HG02852 (cell line): ENCODE measurements around the gene GFY.

ENCODE experiments used
- ATAC-seq: cut with Tn5 transposase; IDR thresholded peaks from one replicate; pipeline ENCODE4 v1.9.1; 2021; ENCODE audit warnings: mild to moderate bottlenecking, moderate library complexity; ENCODE audit not compliant: unreplicated experiment

Gene GFY

DNA sequence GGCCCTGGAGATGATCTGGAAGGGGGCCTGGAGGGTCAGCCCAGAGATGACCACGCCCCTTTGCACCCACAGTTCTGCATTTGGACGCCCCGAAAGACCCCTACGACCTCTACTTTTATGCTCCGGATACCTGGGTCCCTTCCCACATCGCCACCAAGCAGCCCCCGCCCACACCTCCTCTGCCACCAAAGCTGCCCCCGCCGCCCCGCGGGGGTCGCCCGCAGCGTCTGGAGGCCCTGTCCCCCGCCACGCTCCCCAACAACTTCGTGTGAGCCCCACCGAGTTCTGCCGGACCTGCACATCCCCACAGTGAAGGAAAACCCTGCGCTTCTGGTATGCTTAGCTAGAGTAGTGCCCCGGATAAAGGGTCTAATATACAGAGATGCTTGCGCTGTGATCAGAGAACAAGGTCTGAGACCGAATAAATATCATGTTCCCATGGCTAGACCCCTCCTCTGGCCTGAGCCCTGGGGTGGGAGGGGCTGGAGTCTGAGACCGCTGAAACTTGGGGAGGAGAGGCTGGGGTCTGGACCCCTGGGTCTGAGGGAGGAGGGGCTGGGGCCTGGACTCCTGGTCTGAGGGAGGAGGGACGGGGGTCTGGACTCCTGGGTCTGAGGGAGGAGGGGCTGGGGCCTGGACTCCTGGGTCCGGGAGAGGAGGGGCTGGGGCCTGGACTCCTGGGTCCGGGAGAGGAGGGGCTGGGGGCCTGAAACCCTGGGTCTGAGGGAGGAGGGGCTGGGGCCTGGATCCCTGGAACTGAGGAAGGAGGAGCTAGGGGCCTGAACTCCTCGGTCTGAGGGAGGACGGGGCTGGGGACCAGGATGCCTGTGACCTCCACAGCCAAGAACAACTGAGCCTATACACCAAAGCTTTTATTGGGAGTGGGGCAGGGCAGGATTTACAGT, 3.6 kb downstream of the GFY start:
- ATAC-seq, result no peak

DNA sequence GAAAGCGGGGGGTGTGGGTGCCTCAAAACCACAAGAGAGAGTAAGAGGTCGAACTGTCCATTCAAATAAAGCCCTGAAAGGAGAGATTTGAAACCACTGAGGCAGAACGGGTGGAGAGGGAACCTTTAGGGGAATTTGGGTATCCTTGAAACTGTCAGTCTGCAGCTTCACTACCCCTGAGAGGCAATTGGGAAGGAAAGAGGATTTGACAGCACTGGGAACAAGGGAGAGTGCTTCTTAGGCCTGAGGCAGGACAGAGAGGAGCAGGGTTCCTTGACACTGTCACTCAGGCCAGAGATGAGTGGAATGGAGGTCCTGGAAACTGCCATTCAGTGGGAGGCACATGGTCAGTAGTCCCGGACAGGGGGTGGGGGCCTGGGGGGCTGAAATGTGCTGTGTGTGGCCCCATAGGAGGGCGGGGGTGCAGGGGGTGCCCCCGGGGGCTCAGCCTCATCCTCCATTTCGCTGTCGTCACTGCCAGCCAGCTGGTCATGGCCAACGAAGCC, 5.0 kb downstream of the GFY start:
- ATAC-seq, result no peak

DNA sequence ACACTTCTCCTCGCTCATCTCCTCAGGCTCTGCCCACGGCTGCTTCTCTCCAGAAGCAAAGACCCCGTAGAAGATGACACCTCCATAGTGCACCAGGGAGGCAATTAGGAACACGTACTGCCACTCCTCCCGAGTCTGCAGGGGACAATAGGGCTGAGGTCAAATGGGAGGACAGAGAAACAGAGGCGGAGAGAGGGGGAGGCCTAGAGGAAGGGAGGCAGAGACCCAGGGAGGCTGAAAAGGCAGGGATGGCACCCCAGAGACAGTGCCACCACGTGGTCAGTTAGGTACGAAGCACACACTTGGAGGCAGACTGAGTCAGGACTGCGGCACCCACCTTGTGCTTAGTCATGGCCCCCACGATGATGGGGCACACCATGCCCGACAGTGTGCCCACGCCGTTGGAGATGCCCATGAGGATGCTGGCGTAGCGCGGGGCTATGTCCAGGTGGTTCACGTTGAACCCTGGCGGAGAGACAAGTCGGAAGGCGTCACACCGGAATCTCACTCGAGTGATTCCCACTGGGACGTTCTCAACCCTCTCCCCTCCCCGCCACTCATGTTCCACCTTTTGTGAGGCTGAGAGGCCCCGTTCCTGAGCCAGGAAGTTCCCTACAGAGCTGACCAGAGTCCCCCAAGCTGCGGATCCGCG, 5.6 kb downstream of the GFY start:
- no peak for ATAC-seq

DNA sequence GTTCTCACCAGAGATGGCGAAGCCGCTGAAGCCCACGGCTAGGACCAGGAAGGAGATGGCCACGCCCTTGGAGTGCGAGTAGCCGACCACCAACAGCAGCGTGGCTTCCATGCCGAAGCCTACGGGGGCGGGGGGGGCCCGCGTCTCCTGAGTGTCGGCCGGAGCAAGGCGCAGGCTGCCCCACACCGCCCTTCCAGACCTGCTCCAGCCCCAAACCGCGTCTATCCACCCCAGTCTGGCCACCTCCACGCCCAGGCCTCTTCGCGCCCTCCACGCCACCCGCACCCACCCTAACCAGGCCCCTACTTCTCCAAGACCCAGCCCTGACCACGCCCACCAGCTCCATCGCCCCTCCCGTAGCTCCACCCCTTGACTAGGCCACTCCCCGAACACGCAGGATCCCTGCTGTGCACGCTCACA, 6.2 kb downstream of the GFY start:
- no peak for ATAC-seq

DNA sequence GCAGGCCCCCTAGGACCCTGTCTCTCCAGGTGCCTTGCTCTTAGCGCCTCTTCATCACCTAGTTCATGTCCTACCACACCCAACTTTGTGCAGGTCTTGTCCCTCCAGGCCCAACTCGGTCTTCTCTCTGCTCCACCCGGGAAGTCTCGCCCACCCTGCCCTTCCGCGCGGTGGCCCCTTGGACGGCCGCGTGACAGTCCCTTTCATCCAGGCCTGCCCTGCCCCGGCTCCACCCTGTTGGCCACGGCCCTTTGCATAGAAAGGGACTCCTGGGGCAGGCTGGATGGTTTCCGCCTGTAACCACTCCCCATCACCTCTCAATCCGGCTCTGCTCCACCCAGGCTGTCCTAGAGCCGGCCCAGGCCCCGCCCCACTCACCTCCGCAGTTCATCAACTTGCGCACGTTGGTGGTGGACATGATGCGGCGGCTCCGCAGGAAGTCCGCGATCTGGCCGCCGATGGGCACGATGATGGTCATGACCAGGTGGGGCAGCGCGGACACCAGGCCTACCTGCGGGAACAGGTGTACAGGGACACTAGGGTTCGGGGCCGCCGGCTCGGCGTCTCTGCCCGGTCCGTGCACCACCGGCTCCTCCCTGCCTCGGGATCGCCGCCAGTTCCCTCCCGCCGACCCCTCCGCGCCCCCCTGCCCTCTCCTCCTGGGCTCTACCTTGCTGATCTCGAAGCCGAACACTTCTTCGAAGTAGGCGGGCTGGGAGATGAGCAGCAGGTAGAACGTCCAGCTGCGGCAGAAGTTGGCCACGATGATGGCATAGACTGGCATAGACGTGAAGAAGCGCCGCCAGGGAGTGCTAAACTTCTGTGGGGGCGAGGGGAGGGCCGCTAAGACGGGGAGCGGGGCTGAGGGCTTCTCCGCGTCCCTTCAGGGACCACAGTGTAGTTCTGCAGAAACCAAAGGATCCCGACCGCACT, 7.2 kb downstream of the GFY start:
- no peak for ATAC-seq

DNA sequence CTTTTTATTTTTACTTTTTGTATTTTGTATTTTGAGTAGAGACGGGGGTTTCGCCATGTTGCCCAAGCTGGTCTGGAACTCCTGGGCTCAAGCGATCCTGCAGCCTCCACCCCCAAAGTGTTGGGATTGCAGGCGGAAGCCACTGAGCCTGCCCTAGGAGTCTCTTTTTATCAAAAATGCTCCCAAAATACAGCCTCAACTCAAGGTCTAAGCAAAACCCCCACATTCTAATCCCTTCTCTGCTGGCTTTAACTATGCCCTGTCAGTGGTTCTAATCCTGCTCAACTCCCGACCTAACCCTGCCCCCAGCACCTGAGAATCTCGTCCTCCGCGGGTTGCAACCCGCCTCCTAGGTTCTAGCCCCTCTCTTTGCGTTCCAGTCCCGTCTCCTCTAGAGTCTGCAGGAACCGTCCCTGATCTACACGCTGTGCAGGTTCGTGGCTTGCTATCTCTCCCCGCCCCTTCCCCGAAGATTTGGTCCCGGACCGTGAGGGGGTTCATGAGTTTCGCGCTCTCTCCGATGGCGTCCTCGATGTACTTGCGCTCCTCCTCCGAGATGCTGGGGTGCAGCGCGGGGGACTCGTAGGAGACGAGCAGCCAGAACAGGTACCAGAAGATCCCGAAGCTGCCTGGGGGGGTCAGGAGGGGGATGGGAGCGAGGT, 8.2 kb downstream of the GFY start:
- no peak for ATAC-seq

DNA sequence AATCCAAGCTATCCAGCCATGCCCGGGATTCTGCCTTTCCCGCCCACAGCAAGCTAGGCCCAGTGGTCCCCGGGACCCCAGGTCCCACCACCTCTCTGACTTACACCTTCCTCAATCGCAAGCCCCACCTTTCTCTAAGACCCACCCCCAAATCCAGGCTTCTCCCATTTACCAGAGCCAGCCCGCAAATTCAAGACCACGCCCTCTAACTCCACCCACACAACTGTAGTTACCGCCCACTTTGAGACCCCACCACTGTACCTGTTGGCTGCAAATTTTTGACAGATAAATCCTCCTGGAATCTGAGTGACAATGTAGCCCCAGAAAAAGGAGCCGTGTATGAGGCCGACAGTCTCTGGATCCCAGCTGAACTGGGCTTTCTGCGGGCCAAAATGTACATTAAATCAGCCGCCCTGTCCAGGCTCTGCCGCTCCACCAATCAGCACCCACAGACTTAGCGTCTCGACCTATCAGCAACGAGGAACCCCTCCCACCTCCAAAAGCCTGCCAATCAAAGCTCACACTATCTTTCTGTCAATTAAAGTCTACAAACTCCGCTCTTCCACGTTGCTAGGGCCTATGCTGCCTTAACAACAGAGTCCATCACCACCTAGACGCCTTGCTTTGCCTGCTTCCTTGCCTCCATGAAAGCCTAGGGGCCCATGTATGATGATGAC, 9.9 kb downstream of the GFY start:
- no peak for ATAC-seq

DNA sequence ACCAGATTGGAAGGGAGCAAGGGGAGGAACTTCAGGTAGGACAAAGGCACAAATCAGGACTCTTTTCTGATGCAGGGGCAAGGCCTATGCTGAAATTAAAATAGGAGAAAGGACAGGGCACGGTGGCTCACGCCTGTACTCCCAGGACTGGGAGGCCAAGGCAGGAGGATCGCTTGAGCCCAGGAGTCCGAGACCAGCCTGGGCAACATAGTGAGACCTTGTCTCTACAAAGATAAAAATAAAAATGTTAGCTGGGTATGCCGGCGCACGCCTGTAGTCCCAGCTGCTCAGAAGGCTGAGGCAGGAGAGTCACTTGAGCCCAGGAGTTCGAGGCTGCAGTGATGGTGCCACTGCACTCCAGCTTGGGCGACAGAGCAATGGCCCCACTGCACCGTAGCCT, 10.5 kb downstream of the GFY start:
- no peak for ATAC-seq

DNA sequence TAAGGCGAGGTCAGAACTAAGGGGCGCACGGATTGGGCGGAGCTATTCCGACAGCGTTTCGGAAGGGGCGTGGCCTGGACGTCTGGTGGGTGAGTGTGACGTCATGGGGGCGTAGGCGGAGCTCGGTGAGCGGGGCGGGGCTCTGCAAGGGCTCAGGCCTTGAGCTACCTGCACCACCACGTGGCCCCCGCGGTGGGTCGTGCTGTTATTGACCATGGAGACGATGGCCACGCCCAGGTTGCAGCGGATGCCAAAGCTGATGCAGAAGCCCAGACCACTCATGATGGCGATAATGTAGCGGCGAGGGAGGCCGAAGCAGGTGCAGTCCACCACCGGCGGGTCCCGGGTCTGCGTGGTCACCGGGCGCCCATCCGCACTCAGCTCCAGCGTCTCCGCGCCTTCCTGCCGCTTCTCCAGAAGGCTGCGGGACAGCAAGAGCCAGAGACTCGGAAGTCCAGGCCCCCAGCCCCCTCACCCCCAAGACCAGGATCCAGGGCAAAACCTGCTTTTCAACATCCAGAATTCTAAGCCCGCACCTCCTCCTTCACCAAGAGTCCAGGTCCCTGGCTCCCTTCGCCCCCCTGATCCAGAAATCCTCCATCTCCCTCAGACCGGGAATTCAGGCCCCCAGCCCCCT, 11.3 kb downstream of the GFY start:
- no peak for ATAC-seq

DNA sequence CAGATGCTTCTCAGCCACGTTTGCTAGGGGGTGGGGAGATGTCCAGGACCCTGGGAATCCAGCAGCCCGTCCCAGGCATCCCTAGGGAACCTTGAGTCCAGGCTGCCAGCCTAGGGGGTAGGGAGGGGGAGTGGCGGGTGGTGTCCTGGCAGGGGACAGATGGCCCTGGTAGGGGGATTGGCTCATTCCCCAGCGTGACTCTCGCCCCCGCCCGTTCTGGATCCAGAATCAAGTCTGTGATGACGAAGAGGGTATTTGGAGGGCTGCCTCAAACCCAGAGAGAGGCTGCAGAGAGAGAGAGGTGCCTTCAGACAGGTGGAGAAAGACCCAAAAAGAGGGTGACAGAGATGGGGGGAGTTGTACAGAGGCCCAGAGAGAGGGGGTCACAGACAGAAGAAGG, 12.0 kb downstream of the GFY start:
- ATAC-seq, result no peak

DNA sequence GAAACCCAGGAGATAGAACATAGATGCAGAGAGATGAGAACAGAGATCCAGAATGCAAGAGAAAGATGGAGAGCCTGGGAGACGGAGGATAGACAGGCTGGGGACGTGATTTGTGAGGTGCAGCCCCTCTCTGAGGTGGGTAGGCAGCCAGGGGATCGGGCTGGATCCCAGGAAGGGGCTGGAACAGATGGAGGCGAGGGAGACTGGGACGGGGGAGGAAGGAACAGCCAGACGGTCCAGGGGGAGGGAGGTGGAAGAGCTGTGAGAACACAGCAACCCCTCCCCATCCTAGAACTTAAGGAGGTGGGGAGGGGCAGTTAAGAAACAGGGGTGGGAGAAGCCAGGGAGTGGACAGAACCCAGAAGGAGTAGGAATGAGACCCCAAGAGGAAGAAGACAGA, 13.1 kb downstream of the GFY start:
- ATAC-seq, result no peak

DNA sequence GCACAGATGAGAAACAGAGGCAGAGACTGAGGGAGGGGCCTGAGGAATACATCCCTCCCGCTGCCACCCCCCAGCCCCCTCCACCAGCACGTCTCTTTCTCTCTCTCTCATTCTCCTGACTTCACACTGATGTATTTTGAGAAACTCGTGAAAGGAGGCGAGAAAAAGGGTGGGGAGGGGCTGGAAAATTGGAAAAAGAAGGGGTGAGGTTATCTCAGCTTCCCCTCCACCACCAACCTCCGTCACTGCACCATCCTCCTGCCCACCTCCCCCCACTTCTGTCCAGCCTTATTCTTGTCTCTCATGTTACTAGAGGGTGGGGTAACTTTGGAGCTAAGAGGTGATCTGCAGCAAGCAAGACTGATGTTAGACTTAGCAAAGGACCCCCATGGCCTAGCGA, 14.6 kb downstream of the GFY start:
- no peak for ATAC-seq

DNA sequence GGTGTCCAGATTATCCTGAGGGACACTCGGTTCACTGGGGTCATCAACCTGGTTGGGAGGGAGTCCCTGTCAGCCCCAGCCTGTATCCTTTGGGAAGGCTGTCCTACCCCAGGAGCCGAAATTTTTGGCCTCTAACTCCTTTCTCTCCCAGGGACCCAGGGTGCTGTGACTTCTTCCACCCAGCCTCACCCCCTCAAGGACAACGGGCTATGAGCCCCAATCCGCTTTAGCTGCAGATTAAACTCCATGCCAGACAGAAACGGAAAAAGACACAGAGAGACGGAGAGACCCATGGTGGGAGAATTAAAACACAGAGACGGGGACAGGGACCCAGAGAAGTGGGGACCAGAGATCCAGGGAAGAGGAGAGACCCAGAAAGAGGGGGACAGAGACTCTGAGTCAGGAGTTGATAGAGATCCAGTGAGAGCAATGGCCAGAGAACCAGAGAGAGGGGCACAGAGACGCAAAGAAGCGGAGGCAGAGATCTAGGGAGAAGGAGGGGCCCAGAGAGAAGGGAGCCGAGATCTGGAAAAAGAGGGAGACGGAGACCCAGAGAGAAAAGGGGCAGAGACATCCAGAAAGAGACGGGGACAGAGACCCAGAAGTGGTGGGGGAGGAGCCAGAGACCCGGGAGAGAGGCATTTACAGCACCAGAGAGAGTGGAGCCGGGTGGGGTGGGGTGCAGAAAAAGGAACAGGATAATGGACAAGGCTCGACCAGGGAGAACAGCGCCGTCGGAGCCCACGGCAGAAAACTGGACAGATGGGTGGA, 15.4 kb downstream of the GFY start:
- no peak for ATAC-seq

DNA sequence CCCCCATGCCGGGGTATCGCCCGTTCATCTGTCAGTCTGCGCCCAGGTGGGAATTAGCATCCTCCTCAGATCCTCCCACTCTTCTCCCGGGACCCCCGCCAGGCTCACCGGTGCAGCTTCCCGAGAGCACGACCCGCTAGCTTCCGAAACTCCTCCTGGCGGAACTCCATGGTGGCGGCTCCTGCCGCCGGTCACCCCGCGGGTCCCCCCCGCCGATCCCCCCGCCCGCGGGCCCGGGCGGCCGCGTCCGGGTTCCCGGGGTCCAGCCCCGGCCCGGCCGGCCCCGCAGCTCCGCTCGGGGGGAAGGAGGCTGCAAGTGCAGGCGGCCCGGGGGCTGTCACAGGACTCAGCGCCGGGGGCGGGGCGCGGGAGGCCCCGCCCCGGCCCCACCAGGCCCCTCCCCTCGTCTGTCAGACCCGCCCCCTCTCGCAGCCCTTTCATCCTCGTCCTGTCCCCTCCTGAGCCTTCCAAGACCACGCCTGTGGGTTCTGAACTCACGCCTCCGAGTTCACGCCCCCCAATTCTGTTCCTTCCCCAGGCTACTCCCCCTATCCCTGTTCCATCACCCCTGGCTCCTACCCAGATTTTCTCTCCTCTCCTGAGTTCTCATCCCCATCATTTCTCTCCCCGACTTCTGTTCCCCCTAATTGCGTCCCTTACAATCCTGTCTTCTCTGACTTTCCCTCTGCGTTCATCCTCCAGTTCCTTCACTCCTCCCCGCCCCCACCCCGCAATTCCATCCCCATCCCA, 16.2 kb downstream of the GFY start, which contains the start of gene SLC17A7:
Gene SLC17A7, minus strand, starts transcription at position 318 of the 750 bp plus-strand sequence. Its CDS starts 148 bp downstream, at position 170.
- no peak for ATAC-seq

DNA sequence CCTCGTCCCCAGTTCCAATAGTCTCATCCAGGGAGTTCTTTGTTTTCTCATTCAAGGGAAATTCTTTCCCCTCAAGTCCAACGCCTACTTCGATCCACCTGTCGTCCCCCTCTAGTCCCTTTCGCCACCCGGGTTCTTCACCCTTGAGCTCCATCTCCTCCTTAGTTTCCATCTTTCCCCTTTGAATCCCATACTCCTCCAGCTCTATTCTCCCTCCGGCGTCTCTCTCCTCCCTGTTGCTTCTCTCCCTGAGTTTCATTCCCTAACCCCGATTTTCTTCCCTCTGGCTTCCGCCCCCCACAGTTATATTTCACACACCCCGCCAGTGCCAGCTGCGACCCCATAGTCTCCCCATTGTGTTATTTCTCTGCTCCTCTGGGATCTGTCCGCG, 16.8 kb downstream of the GFY start:
- ATAC-seq, result no peak

DNA sequence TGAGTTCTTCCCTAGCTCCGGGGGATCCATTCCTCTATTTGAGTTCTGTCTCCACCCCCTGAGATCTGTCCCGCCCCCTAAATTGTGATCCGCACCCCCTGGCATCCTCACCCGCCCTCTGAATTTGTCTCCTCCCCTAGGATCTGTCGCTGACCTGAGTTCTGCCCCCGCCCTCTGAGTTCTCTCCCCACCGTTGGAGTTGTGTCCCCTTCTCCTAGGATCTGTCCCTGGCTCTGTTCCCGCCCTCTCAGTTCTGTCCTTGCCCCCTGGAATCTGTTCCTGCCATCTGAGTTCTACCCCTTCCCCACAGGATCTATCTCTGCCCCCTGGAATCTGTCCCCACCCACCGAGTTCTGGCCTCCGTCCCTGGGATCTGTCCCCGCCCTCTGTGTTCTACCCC, 17.2 kb downstream of the GFY start:
- no peak for ATAC-seq

DNA sequence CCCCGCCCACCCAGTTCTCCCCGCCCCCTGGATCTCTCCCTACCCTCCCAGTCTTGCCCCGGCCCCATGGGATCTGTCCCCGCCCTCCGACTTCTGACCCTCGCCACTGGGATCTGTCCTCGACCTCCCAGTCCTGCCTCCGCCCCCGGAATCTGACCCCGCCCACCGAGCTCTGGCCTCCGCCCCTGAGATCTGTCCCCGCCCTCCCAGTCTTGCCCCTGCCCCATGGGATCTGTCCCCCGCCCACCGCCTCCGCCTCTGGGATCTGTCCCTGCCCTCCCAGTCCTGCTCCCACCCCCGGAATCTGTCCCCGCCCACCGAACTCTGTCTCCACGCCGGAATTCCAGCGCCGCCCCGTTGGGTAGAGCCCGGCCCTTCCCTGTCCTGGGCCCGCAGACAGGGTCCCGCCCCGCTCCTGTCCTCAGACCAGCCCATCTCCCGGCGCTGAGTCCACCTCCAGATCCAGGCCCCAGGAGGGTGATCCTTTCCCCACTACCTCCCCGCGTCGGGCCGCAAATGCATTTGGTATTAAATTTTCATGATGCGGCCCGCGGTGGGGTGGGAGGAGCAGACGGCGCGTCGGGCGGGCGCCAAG, 17.7 kb downstream of the GFY start:
- no peak for ATAC-seq
